ENCODE measurements around the gene NEXN. TPM values are rescaled to one million over a fixed set of nuclear protein-coding genes. Genes with fewer than 3 reads are reported as not detected.
A peak's percentile ranks its signal among the peaks of the same experiment; 100 is the strongest.

The NEXN gene
- total RNA-seq, 4 donors from 2014 or later, result 142 to 359 (median 213) TPM

DNA sequence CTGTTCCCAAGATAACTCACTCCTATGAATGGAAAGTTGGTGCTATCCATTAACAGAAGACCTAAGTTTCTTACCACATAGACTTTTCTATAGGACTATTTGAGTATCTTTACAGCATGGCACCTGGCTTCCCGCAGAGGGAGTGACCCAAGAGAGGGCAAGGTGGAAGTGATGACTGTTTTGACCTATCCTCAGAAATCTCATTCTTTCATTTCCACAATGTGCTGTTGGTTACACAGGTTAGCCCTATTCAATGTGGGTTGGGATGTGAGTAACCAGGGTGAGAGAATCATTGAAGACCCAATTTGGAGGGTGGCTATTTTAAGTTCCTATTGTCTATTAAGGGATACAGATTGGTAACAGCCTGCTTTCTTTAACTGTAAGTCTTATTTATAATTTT is 38.3 kb upstream of the NEXN start:
- Histone ChIP-seq H3K27me3 (no peaks in the 10 kb centered on the region), H3K9me3 (peaks cover 0 to 12% (median 0%) of the 10 kb centered on the region in 3 donors), H3K4me3 (no peak overlapping the region), H3K4me1 (peaks cover 0 to 6% (median 0%) of the 10 kb centered on the region in 3 donors), H3K36me3 (peaks cover 0 to 19% of the 10 kb centered on the region in 2 donors), H3K27ac (peak overlapping the region in 1 of 4 donors; percentile 35)
- no peak for ATAC-seq
- WGBS, 2 donors (ENCODE audit: low coverage in 1 of 2), result 100% methylated on average over 1 of the region's 1 CpG; no CpG with 5 or more reads in 1 of the 2 donors
- TF ChIP-seq POLR2A (IDR thresholded peaks at IDR 0.05), result no peak
- TF ChIP-seq, protein P1, sequence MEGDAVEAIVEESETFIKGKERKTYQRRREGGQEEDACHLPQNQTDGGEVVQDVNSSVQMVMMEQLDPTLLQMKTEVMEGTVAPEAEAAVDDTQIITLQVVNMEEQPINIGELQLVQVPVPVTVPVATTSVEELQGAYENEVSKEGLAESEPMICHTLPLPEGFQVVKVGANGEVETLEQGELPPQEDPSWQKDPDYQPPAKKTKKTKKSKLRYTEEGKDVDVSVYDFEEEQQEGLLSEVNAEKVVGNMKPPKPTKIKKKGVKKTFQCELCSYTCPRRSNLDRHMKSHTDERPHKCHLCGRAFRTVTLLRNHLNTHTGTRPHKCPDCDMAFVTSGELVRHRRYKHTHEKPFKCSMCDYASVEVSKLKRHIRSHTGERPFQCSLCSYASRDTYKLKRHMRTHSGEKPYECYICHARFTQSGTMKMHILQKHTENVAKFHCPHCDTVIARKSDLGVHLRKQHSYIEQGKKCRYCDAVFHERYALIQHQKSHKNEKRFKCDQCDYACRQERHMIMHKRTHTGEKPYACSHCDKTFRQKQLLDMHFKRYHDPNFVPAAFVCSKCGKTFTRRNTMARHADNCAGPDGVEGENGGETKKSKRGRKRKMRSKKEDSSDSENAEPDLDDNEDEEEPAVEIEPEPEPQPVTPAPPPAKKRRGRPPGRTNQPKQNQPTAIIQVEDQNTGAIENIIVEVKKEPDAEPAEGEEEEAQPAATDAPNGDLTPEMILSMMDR (IDR thresholded peaks at IDR 0.05), result no peak
- no peak for TF ChIP-seq POLR2AphosphoS5 (IDR thresholded peaks at IDR 0.05)
- TF ChIP-seq EP300 (IDR thresholded peaks at IDR 0.05), result no peak

DNA sequence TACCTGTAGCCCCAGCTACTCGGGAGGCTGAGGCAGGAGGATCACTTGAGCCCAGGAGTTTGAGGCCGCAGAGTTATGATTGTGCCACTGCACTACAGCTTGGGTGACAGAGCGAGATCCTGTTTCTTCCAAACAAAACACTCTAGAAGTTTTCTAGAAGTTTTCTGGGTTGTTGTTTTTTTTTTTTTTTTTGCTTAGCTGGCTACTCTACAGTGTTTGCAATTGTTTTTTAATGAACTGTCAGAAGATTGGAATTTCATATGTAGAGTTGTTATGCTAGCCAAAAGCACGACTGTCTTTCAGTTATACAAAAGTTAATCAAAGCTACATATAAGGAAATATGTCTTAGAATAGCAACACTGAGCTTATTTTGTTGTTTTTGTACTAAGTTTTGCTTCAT is 30.9 kb upstream of the NEXN start:
- no peak for ATAC-seq
- H3K4me1 ChIP-seq, result peaks cover 0 to 19% (median 0%) of the 10 kb centered on the region in 3 donors
- WGBS, 2 donors (ENCODE audit: low coverage in 1 of 2), result 61 to 64% methylated on average over 3 to 4 of the region's 4 CpGs

DNA sequence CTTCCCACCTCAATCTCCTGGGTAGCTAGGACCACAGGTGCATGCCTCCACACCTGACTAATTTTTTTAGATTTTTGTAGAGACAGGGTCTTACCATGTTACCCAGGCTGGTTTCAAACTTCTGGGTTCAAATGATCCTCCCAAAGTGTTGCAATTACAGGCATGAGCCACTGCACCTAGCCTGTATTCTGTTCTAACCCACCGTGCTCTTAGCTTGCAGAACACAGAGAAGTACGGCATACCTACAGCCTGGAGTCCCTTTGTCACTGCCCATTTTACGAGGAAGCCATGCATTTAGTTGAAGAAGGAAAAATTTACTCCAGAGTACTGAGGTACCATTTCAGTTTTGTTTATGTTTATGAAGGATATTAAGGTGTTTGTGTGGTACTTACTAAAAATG is 29.7 kb upstream of the NEXN start:
- WGBS, 2 donors (ENCODE audit: low coverage in 1 of 2), result 90 to 100% methylated on average over 1 to 3 of the region's 3 CpGs
- TF ChIP-seq POLR2AphosphoS5 (IDR thresholded peaks at IDR 0.05) (no peak), EP300 (IDR thresholded peaks at IDR 0.05) (no peak), POLR2A (IDR thresholded peaks at IDR 0.05) (no peak)
- TF ChIP-seq, protein P1 (IDR thresholded peaks at IDR 0.05), result no peak

More for the DNA sequence above, 30.9 kb upstream of the NEXN start:
- Histone ChIP-seq H3K27ac (no peak overlapping the region), H3K36me3 (peaks cover 0 to 45% of the 10 kb centered on the region in 2 donors), H3K4me3 (no peak overlapping the region), H3K9me3 (peaks cover 0 to 15% (median 0%) of the 10 kb centered on the region in 3 donors), H3K27me3 (no peaks in the 10 kb centered on the region)
- TF ChIP-seq POLR2AphosphoS5 (IDR thresholded peaks at IDR 0.05) (no peak), EP300 (IDR thresholded peaks at IDR 0.05) (no peak), POLR2A (IDR thresholded peaks at IDR 0.05) (no peak)
- TF ChIP-seq, protein P1 (IDR thresholded peaks at IDR 0.05), result no peak

DNA sequence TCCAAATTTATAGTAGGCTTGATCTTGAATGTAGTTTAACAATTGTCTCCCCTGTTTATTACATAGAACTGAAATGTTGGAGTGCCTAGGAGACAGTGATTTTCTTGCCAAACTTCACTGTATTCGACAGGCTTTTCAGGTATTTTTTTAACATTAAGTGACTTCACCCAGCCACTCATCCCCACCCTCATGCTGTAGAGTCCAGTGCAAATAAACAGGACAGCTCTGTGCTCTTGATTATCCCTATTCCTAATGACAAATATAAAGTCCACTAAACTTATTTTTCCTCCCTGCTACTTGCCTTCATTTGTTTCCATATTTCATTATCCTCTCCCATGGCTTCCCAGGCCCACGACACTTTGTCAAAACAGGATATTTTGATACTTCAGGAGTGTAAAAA is 29.2 kb upstream of the NEXN start:
- Histone ChIP-seq H3K9me3 (peaks cover 0 to 10% (median 0%) of the 10 kb centered on the region in 3 donors), H3K4me1 (peaks cover 0 to 19% (median 0%) of the 10 kb centered on the region in 3 donors), H3K4me3 (no peak overlapping the region), H3K27ac (no peak overlapping the region), H3K36me3 (peaks cover 0 to 50% of the 10 kb centered on the region in 2 donors), H3K27me3 (no peaks in the 10 kb centered on the region)
- TF ChIP-seq EP300 (IDR thresholded peaks at IDR 0.05) (no peak), POLR2AphosphoS5 (IDR thresholded peaks at IDR 0.05) (no peak), POLR2A (IDR thresholded peaks at IDR 0.05) (no peak)
- TF ChIP-seq, protein P1 (IDR thresholded peaks at IDR 0.05), result no peak
- WGBS, 2 donors (ENCODE audit: low coverage in 1 of 2), result 72 to 73% methylated on average over 2 of the region's 2 CpGs
- no peak for ATAC-seq

More for the DNA sequence above, 29.7 kb upstream of the NEXN start:
- peaks cover 0 to 19% (median 0%) of the 10 kb centered on the region in 3 donors for H3K4me1 ChIP-seq
- peaks cover 0 to 50% of the 10 kb centered on the region in 2 donors for H3K36me3 ChIP-seq
- H3K27ac ChIP-seq, result no peak overlapping the region
- H3K4me3 ChIP-seq, result no peak overlapping the region
- H3K9me3 ChIP-seq, result peaks cover 0 to 15% (median 0%) of the 10 kb centered on the region in 3 donors
- ATAC-seq, result no peak
- H3K27me3 ChIP-seq, result no peaks in the 10 kb centered on the region

DNA sequence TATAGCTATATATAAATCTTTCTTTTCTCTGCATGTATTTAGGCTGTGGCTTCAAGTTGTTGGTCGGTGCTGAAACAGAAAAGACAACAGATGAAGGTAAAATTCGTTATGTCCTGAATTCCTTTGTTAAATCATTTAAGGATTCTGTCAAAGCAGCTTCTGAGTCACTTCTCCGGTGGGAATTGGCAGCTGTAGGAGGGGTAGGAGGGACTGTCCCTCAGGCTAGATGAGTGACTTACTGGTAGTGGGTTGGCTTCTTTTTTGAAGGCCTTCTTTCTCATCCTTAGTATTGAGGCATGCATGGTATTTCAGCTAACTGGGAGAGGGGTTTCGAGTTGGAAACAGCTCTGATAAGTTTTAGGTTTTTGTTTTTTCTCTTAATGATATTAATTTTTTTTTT is 22.1 kb upstream of the NEXN start:
- Histone ChIP-seq H3K4me1 (no peaks in the 10 kb centered on the region), H3K4me3 (no peak overlapping the region), H3K27me3 (no peaks in the 10 kb centered on the region), H3K27ac (no peak overlapping the region), H3K36me3 (peaks cover 0 to 73% of the 10 kb centered on the region in 2 donors), H3K9me3 (no peaks in the 10 kb centered on the region)
- WGBS, 2 donors (ENCODE audit: low coverage in 1 of 2), result 75 to 90% methylated on average over 4 of the region's 4 CpGs
- ATAC-seq, result no peak
- no peak for TF ChIP-seq EP300 (IDR thresholded peaks at IDR 0.05)
